Testis (tissue), 3 donors: ENCODE results near the gene FSTL1. TPM values are rescaled to one million over a fixed set of nuclear protein-coding genes. Genes with fewer than 3 reads are reported as not detected.
"Not testable (repeated sequence)": the region's sequence is repeated elsewhere in the genome, so short reads cannot be mapped to it uniquely, and the experiment has no call there.

ENCODE experiments used
- DNase-seq: peaks from one replicate; pipeline ENCODE4 v3.0.0-alpha.2; 2019
- H3K27ac ChIP-seq, 2 donors: fragments of 200-600 bp; sonication (generic); one replicate each; pipeline ENCODE4 v1.5.1; 2019
- H3K27me3 ChIP-seq: fragments of 200-600 bp; sonication (generic); one replicate; pipeline ENCODE4 v1.5.1; 2019
- H3K36me3 ChIP-seq: fragments of 200-600 bp; sonication (generic); one replicate; pipeline ENCODE4 v1.5.1; 2017; ENCODE audit warnings: low read depth; ENCODE audit errors: missing control alignments
- H3K4me1 ChIP-seq: fragments of 200-600 bp; sonication (generic); one replicate; pipeline ENCODE4 v1.5.1; 2019
- H3K4me3 ChIP-seq, 2 donors: fragments of 200-600 bp; sonication (generic); one replicate each; pipeline ENCODE4 v1.5.1; 2017 to 2019
- H3K9me3 ChIP-seq: fragments of 200-600 bp; sonication (generic); one replicate; pipeline ENCODE4 v1.5.1; 2017
- POLR2A ChIP-seq: fragments of 450-650 bp; IDR thresholded peaks from one replicate; pipeline ENCODE4 v1.6.1; 2017; ENCODE audit warnings: antibody characterized with exemption, mild to moderate bottlenecking, moderate library complexity
- WGBS, 2 donors: methylation state at CpG; one replicate each; pipeline ENCODE4 v1.1.5; 2018; 5-methylcytosine and 5-hydroxymethylcytosine counted together
- intact Hi-C: fragments of 100-400 bp; cut with DNase I; formaldehyde crosslinking; loops from one replicate; pipeline ENCODE4 v1.15.1; 2023; ENCODE audit warnings: low total_unique reads
- polyA plus RNA-seq: library from polyadenylated mRNA; stranded (reverse); fragments of 350-450 nt; fragmentation: Illumina TruSeq; extraction: RNeasy Lipid Tissue Mini Kit (QIAGEN cat#74804); gene quantifications from one replicate; pipeline ENCODE4 v1.2.3, GENCODE V29; 2014; ENCODE audit warnings: low read depth, low replicate concordance; ENCODE audit not compliant: insufficient read depth
- total RNA-seq, 2 donors: library from RNA; depleted of rRNA; stranded (reverse); fragments of >200 nt; gene quantifications; one replicate each; pipeline ENCODE4 v1.2.3, GENCODE V29; 2016
- TF ChIP-seq, protein P1 (sequence below), 3 experiments: fragments of 450-650 bp in 2 of 3; fragments of 200-600 bp in 1 of 3; sonication (generic) in 1 of 3; IDR thresholded peaks; one replicate each; pipeline ENCODE4 v1.5.1; 2016 to 2019; ENCODE audit warnings: antibody characterized with exemption in 3 of 3, mild to moderate bottlenecking in 2 of 3, moderate library complexity in 1 of 3

FSTL1 gene
- total and polyA plus RNA-seq, 3 donors from 2014 or later: 35.0 to 122 (median 73.8) TPM

DNA sequence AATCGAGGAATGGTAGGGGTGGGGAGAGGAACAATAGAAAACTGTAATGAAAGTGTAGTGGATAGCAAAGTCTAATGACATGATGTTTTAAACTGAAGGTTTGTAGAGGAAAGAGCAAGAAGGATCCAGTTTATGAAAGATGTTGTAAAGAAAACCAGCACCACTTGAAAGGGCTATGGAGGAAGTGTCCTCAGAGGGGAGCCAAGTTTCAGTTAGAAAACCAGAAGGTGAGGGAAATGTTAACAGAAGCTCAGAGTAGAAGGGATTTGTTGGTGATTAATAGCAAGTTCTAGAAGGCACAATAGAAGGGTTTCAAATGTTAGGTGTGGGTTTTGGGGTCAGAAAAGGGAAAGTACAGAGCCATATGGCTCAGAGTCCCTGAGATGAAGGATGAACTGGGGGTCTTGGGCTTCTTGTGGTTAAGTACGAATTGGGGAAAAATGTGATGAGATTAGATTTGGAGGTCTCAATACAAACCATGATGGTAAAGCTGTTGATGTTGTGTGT, 67.8 kb downstream of the FSTL1 start:
- no peaks in the 10 kb centered on the region for H3K9me3 ChIP-seq
- no peaks in the 10 kb centered on the region for H3K36me3 ChIP-seq
- DNase-seq: no peak
- TF ChIP-seq, protein P1, sequence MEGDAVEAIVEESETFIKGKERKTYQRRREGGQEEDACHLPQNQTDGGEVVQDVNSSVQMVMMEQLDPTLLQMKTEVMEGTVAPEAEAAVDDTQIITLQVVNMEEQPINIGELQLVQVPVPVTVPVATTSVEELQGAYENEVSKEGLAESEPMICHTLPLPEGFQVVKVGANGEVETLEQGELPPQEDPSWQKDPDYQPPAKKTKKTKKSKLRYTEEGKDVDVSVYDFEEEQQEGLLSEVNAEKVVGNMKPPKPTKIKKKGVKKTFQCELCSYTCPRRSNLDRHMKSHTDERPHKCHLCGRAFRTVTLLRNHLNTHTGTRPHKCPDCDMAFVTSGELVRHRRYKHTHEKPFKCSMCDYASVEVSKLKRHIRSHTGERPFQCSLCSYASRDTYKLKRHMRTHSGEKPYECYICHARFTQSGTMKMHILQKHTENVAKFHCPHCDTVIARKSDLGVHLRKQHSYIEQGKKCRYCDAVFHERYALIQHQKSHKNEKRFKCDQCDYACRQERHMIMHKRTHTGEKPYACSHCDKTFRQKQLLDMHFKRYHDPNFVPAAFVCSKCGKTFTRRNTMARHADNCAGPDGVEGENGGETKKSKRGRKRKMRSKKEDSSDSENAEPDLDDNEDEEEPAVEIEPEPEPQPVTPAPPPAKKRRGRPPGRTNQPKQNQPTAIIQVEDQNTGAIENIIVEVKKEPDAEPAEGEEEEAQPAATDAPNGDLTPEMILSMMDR (IDR thresholded peaks at IDR 0.05): no peak
- TF ChIP-seq POLR2A: no peak
- H3K4me1 ChIP-seq: no peaks in the 10 kb centered on the region
- no peak overlapping the region for H3K27ac ChIP-seq
- H3K27me3 ChIP-seq: no peaks in the 10 kb centered on the region
- 84 to 87% methylated on average over 2 of the region's 2 CpGs for WGBS, 2 donors
- intact Hi-C loops: no loop called here
- H3K4me3 ChIP-seq: no peak overlapping the region

DNA sequence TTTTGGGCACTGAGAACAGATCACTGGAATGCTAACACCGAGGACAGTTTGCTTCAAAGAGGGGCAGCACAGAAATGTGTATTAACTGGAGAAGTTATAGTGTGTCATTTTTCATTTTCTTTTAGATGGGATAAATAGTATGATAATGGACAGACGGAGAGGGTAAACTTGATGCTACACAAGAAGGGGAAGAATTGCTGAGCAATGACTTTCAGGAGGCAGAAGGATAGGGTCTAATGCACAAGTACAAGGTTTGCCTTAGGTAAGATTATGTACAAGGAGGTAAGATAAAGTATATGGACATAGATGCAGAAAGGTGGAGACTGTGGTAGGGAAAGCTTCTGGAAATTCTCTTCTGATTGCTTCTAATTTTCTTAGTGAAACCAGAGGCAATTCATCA, 69.3 kb downstream of the FSTL1 start:
- Histone ChIP-seq H3K9me3 (no peaks in the 10 kb centered on the region), H3K27ac (no peak overlapping the region), H3K36me3 (no peaks in the 10 kb centered on the region), H3K4me1 (no peaks in the 10 kb centered on the region), H3K4me3 (no peak overlapping the region), H3K27me3 (no peaks in the 10 kb centered on the region)
- TF ChIP-seq, protein P1 (IDR thresholded peaks at IDR 0.05): no peak
- no peak for TF ChIP-seq POLR2A
- DNase-seq: no peak
- WGBS, 2 donors: 87 to 89% methylated on average over 2 of the region's 2 CpGs
- intact Hi-C loops: no loop called here

DNA sequence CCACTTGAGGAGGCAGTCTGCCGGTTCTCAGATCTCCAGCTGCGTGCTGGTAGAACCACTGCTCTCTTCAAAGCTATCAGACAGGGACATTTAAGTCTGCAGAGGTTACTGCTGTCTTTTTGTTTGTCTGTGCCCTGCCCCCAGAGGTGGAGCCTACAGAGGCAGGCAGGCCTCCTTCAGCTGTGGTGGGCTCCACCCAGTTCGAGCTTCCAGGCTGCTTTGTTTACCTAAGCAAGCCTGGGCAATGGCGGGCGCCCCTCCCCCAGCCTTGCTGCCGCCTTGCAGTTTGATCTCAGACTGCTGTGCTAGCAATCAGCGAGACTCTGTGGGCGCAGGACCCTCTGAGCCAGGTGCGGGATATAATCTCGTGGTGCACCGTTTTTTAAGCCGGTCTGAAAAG, 72.8 kb downstream of the FSTL1 start:
- intact Hi-C loops, H3K4me1 ChIP-seq, H3K36me3 ChIP-seq, H3K4me3 ChIP-seq, H3K27me3 ChIP-seq, H3K27ac ChIP-seq, H3K9me3 ChIP-seq, DNase-seq: not testable (repeated sequence)
- WGBS, 2 donors: 82 to 88% methylated on average over 8 to 12 of the region's 12 CpGs

DNA sequence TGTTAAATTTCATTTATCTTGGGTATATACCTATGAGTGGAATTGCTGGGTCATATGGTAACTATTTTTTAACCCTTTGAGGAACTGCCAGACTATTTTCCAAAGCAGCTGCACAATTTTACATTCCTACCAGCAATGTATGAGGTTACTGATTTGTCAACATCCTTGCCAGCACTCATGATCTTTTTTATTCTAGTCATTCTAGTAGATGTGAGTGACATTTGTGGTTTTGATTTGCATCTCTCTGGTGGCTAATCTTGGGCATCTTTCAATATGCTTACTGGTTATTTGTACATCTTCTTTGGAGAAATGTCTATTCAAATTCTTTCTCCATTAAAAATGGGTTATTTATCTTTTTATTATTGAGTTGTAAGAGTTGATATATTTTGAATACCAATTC, 80.3 kb downstream of the FSTL1 start:
- no peaks in the 10 kb centered on the region for H3K9me3 ChIP-seq
- TF ChIP-seq POLR2A: no peak
- TF ChIP-seq, protein P1 (IDR thresholded peaks at IDR 0.05): no peak
- no peaks in the 10 kb centered on the region for H3K27me3 ChIP-seq
- no peak overlapping the region for H3K27ac ChIP-seq
- intact Hi-C loops: no loop called here
- H3K4me1 ChIP-seq: no peaks in the 10 kb centered on the region
- DNase-seq: no peak
- H3K36me3 ChIP-seq: no peaks in the 10 kb centered on the region
- H3K4me3 ChIP-seq: no peak overlapping the region

DNA sequence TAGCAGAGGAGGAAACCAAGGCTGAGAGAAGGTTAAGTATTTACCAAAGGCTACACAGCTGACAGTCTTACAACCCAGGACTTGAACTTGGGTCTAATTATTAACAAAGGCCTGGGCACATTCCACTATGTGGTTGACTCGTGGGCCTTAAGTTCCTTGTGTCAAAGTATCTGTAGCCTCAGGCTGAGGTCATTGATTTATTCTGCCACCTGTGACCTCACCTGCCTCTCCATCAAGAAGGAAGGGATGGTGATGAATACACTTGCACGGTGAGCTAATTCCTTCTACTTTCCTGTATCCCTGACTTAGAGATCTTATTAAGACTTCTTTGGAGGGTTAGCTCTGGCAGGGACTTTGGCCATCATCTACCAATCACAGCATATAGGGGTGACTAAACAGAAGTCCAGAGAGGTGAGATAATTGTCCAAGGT, 81.7 kb downstream of the FSTL1 start:
- Histone ChIP-seq H3K9me3 (no peaks in the 10 kb centered on the region), H3K36me3 (no peaks in the 10 kb centered on the region), H3K27me3 (no peaks in the 10 kb centered on the region), H3K4me3 (no peak overlapping the region), H3K27ac (no peak overlapping the region), H3K4me1 (no peaks in the 10 kb centered on the region)
- no peak for TF ChIP-seq POLR2A
- TF ChIP-seq, protein P1 (IDR thresholded peaks at IDR 0.05): no peak
- intact Hi-C loops: no loop called here
- no peak for DNase-seq
- 52 to 59% methylated on average over 2 of the region's 2 CpGs for WGBS, 2 donors
